ENCODE results near the gene PRKAA2.

The PRKAA2 gene

GRCh38 chr1:56654126-56654923 lies 9.2 kb downstream of the PRKAA2 start:
- Histone ChIP-seq H3K36me3 (ENCODE audit: control insufficient read depth in 5 of 5, insufficient read depth in 5 of 5, low read length in 5 of 5) (no peaks in the 10 kb centered on the region), H3K9me3 (ENCODE audit: control insufficient read depth in 5 of 5, low read length in 5 of 5) (peaks cover 4 to 13% (median 7%) of the 10 kb centered on the region in 5 donors), H3K4me3 (ENCODE audit: low read depth in 1 of 5, low read length in 5 of 5) (no peak overlapping the region), H3K4me1 (ENCODE audit: control insufficient read depth in 5 of 5, insufficient read depth in 5 of 5, low read length in 5 of 5) (no peaks in the 10 kb centered on the region), H3K27ac (ENCODE audit: low read depth, low read length) (no peak overlapping the region), H3K27me3 (ENCODE audit: control insufficient read depth in 5 of 5, insufficient read depth in 4 of 5, low read length in 5 of 5) (no peaks in the 10 kb centered on the region), H3K9ac (ENCODE audit: low read length in 5 of 5) (no peak overlapping the region)

- H3K27me3 ChIP-seq (ENCODE audit: control insufficient read depth in 5 of 5, insufficient read depth in 4 of 5, low read length in 5 of 5), result no peaks in the 10 kb centered on the region
- H3K9ac ChIP-seq (ENCODE audit: low read length in 5 of 5), result no peak overlapping the region
- H3K36me3 ChIP-seq (ENCODE audit: control insufficient read depth in 5 of 5, insufficient read depth in 5 of 5, low read length in 5 of 5), result no peaks in the 10 kb centered on the region
- no peak overlapping the region for H3K27ac ChIP-seq (ENCODE audit: low read depth, low read length)
- H3K4me1 ChIP-seq (ENCODE audit: control insufficient read depth in 5 of 5, insufficient read depth in 5 of 5, low read length in 5 of 5), result no peaks in the 10 kb centered on the region
- no peak overlapping the region for H3K4me3 ChIP-seq (ENCODE audit: low read depth in 1 of 5, low read length in 5 of 5)
- peaks cover 4 to 13% (median 7%) of the 10 kb centered on the region in 5 donors for H3K9me3 ChIP-seq (ENCODE audit: control insufficient read depth in 5 of 5, low read length in 5 of 5)
These were observed 11.0 kb downstream of the PRKAA2 start for GRCh38 chr1:56655991-56656613.

GRCh38 chr1:56658254-56658653 lies 13.1 kb downstream of the PRKAA2 start:
- Histone ChIP-seq H3K36me3 (ENCODE audit: control insufficient read depth in 5 of 5, insufficient read depth in 5 of 5, low read length in 5 of 5) (no peaks in the 10 kb centered on the region), H3K4me1 (ENCODE audit: control insufficient read depth in 5 of 5, insufficient read depth in 5 of 5, low read length in 5 of 5) (no peaks in the 10 kb centered on the region), H3K27me3 (ENCODE audit: control insufficient read depth in 5 of 5, insufficient read depth in 4 of 5, low read length in 5 of 5) (no peaks in the 10 kb centered on the region), H3K4me3 (ENCODE audit: low read depth in 1 of 5, low read length in 5 of 5) (no peak overlapping the region), H3K9me3 (ENCODE audit: control insufficient read depth in 5 of 5, low read length in 5 of 5) (peaks cover 4 to 13% (median 7%) of the 10 kb centered on the region in 5 donors), H3K27ac (ENCODE audit: low read depth, low read length) (no peak overlapping the region), H3K9ac (ENCODE audit: low read length in 5 of 5) (no peak overlapping the region)

- Histone ChIP-seq H3K9me3 (ENCODE audit: control insufficient read depth in 5 of 5, low read length in 5 of 5) (peaks cover 4 to 13% (median 7%) of the 10 kb centered on the region in 5 donors), H3K36me3 (ENCODE audit: control insufficient read depth in 5 of 5, insufficient read depth in 5 of 5, low read length in 5 of 5) (no peaks in the 10 kb centered on the region), H3K4me3 (ENCODE audit: low read depth in 1 of 5, low read length in 5 of 5) (no peak overlapping the region), H3K9ac (ENCODE audit: low read length in 5 of 5) (no peak overlapping the region), H3K27ac (ENCODE audit: low read depth, low read length) (no peak overlapping the region), H3K4me1 (ENCODE audit: control insufficient read depth in 5 of 5, insufficient read depth in 5 of 5, low read length in 5 of 5) (no peaks in the 10 kb centered on the region), H3K27me3 (ENCODE audit: control insufficient read depth in 5 of 5, insufficient read depth in 4 of 5, low read length in 5 of 5) (no peaks in the 10 kb centered on the region)
These were observed 15.2 kb downstream of the PRKAA2 start for GRCh38 chr1:56660293-56660692.

- H3K9me3 ChIP-seq (ENCODE audit: control insufficient read depth in 5 of 5, low read length in 5 of 5), result no peaks in the 10 kb centered on the region
- no peak overlapping the region for H3K27ac ChIP-seq (ENCODE audit: low read depth, low read length)
- peaks cover 0 to 3% (median 0%) of the 10 kb centered on the region in 5 donors for H3K27me3 ChIP-seq (ENCODE audit: control insufficient read depth in 5 of 5, insufficient read depth in 4 of 5, low read length in 5 of 5)
- H3K4me1 ChIP-seq (ENCODE audit: control insufficient read depth in 5 of 5, insufficient read depth in 5 of 5, low read length in 5 of 5), result no peaks in the 10 kb centered on the region
- no peaks in the 10 kb centered on the region for H3K36me3 ChIP-seq (ENCODE audit: control insufficient read depth in 5 of 5, insufficient read depth in 5 of 5, low read length in 5 of 5)
- H3K4me3 ChIP-seq (ENCODE audit: low read depth in 1 of 5, low read length in 5 of 5), result no peak overlapping the region
- no peak overlapping the region for H3K9ac ChIP-seq (ENCODE audit: low read length in 5 of 5)
These were observed 18.7 kb downstream of the PRKAA2 start for GRCh38 chr1:56663846-56664245.

GRCh38 chr1:56665384-56665783 lies 20.3 kb downstream of the PRKAA2 start:
- Histone ChIP-seq H3K27ac (ENCODE audit: low read depth, low read length) (no peak overlapping the region), H3K9ac (ENCODE audit: low read length in 5 of 5) (no peak overlapping the region), H3K4me3 (ENCODE audit: low read depth in 1 of 5, low read length in 5 of 5) (no peak overlapping the region), H3K36me3 (ENCODE audit: control insufficient read depth in 5 of 5, insufficient read depth in 5 of 5, low read length in 5 of 5) (no peaks in the 10 kb centered on the region), H3K9me3 (ENCODE audit: control insufficient read depth in 5 of 5, low read length in 5 of 5) (no peaks in the 10 kb centered on the region), H3K27me3 (ENCODE audit: control insufficient read depth in 5 of 5, insufficient read depth in 4 of 5, low read length in 5 of 5) (peaks cover 0 to 3% (median 0%) of the 10 kb centered on the region in 5 donors), H3K4me1 (ENCODE audit: control insufficient read depth in 5 of 5, insufficient read depth in 5 of 5, low read length in 5 of 5) (no peaks in the 10 kb centered on the region)

- no peaks in the 10 kb centered on the region for H3K9me3 ChIP-seq (ENCODE audit: control insufficient read depth in 5 of 5, low read length in 5 of 5)
- no peaks in the 10 kb centered on the region for H3K36me3 ChIP-seq (ENCODE audit: control insufficient read depth in 5 of 5, insufficient read depth in 5 of 5, low read length in 5 of 5)
- H3K27me3 ChIP-seq (ENCODE audit: control insufficient read depth in 5 of 5, insufficient read depth in 4 of 5, low read length in 5 of 5), result peaks cover 0 to 3% (median 0%) of the 10 kb centered on the region in 5 donors
- no peak overlapping the region for H3K9ac ChIP-seq (ENCODE audit: low read length in 5 of 5)
- no peak overlapping the region for H3K4me3 ChIP-seq (ENCODE audit: low read depth in 1 of 5, low read length in 5 of 5)
- H3K4me1 ChIP-seq (ENCODE audit: control insufficient read depth in 5 of 5, insufficient read depth in 5 of 5, low read length in 5 of 5), result no peaks in the 10 kb centered on the region
- H3K27ac ChIP-seq (ENCODE audit: low read depth, low read length), result no peak overlapping the region
These were observed 21.0 kb downstream of the PRKAA2 start for GRCh38 chr1:56666112-56666608.

GRCh38 chr1:56670350-56670749 lies 25.2 kb downstream of the PRKAA2 start:
- no peaks in the 10 kb centered on the region for H3K36me3 ChIP-seq (ENCODE audit: control insufficient read depth in 5 of 5, insufficient read depth in 5 of 5, low read length in 5 of 5)
- no peaks in the 10 kb centered on the region for H3K4me1 ChIP-seq (ENCODE audit: control insufficient read depth in 5 of 5, insufficient read depth in 5 of 5, low read length in 5 of 5)
- no peaks in the 10 kb centered on the region for H3K9me3 ChIP-seq (ENCODE audit: control insufficient read depth in 5 of 5, low read length in 5 of 5)
- no peak overlapping the region for H3K9ac ChIP-seq (ENCODE audit: low read length in 5 of 5)
- H3K4me3 ChIP-seq (ENCODE audit: low read depth in 1 of 5, low read length in 5 of 5), result no peak overlapping the region
- no peak overlapping the region for H3K27ac ChIP-seq (ENCODE audit: low read depth, low read length)
- H3K27me3 ChIP-seq (ENCODE audit: control insufficient read depth in 5 of 5, insufficient read depth in 4 of 5, low read length in 5 of 5), result peaks cover 0 to 3% (median 0%) of the 10 kb centered on the region in 5 donors

GRCh38 chr1:56671085-56671484 lies 26.0 kb downstream of the PRKAA2 start:
- H3K9ac ChIP-seq (ENCODE audit: low read length in 5 of 5), result no peak overlapping the region
- H3K27me3 ChIP-seq (ENCODE audit: control insufficient read depth in 5 of 5, insufficient read depth in 4 of 5, low read length in 5 of 5), result peaks cover 0 to 2% (median 0%) of the 10 kb centered on the region in 5 donors
- H3K4me1 ChIP-seq (ENCODE audit: control insufficient read depth in 5 of 5, insufficient read depth in 5 of 5, low read length in 5 of 5), result no peaks in the 10 kb centered on the region
- no peak overlapping the region for H3K27ac ChIP-seq (ENCODE audit: low read depth, low read length)
- no peaks in the 10 kb centered on the region for H3K9me3 ChIP-seq (ENCODE audit: control insufficient read depth in 5 of 5, low read length in 5 of 5)
- no peak overlapping the region for H3K4me3 ChIP-seq (ENCODE audit: low read depth in 1 of 5, low read length in 5 of 5)
- H3K36me3 ChIP-seq (ENCODE audit: control insufficient read depth in 5 of 5, insufficient read depth in 5 of 5, low read length in 5 of 5), result no peaks in the 10 kb centered on the region

GRCh38 chr1:56671542-56671941 lies 26.4 kb downstream of the PRKAA2 start:
- no peak overlapping the region for H3K27ac ChIP-seq (ENCODE audit: low read depth, low read length)
- no peaks in the 10 kb centered on the region for H3K27me3 ChIP-seq (ENCODE audit: control insufficient read depth in 5 of 5, insufficient read depth in 4 of 5, low read length in 5 of 5)
- H3K4me1 ChIP-seq (ENCODE audit: control insufficient read depth in 5 of 5, insufficient read depth in 5 of 5, low read length in 5 of 5), result no peaks in the 10 kb centered on the region
- no peaks in the 10 kb centered on the region for H3K9me3 ChIP-seq (ENCODE audit: control insufficient read depth in 5 of 5, low read length in 5 of 5)
- H3K4me3 ChIP-seq (ENCODE audit: low read depth in 1 of 5, low read length in 5 of 5), result no peak overlapping the region
- no peak overlapping the region for H3K9ac ChIP-seq (ENCODE audit: low read length in 5 of 5)
- no peaks in the 10 kb centered on the region for H3K36me3 ChIP-seq (ENCODE audit: control insufficient read depth in 5 of 5, insufficient read depth in 5 of 5, low read length in 5 of 5)
